PC-9 (cell line): ENCODE measurements around the gene ULK1. TPM values are rescaled to one million over a fixed set of nuclear protein-coding genes. Genes with fewer than 3 reads are reported as not detected.

Source experiments
- BruUV-seq: library from RNA; stranded (reverse); fragments of 400-500 nt; replicated peaks from 2 replicates; lab custom pipeline; 2021; lab: Mats Ljungman, UMichigan
- CTCF ChIA-PET: fragments of 300-600 bp; sonication (Branson Sonifier 250); formaldehyde crosslinking; loops from one replicate; lab custom pipeline; 2022; ENCODE audit warnings: antibody characterized with exemption; lab: Charles Lee
- POLR2A ChIA-PET: fragments of 300-600 bp; sonication (Branson Sonifier 250); formaldehyde crosslinking; loops from one replicate; lab custom pipeline; 2022; ENCODE audit warnings: antibody characterized with exemption; ENCODE audit not compliant: unreplicated experiment; lab: Charles Lee
- DNase-seq, 2 experiments: peaks; one replicate each; pipeline versions ENCODE4 v3.0.0 to v3.0.0-alpha.2; 2015 to 2022; ENCODE audit warnings: mixed read lengths in 1 of 2
- H2AFZ ChIP-seq: fragments of 200-600 bp; sonication (generic); 2 replicates; pipeline ENCODE4 v1.8.1; 2017; ENCODE audit warnings: antibody characterized with exemption
- H3F3A ChIP-seq: fragments of 200-600 bp; sonication (generic); 2 replicates; pipeline ENCODE4 v1.8.1; 2017; ENCODE audit warnings: antibody characterized with exemption, mild to moderate bottlenecking, low read depth; ENCODE audit not compliant: insufficient read depth
- H3K27ac ChIP-seq: fragments of 200-600 bp; sonication (generic); 2 replicates; pipeline ENCODE4 v1.6.1; 2016; ENCODE audit warnings: mixed run types
- H3K27me3 ChIP-seq: fragments of 200-600 bp; sonication (generic); 2 replicates; pipeline ENCODE4 v1.6.1; 2016; ENCODE audit warnings: low read depth, mixed run types; ENCODE audit not compliant: insufficient read depth
- H3K36me3 ChIP-seq: fragments of 200-600 bp; sonication (generic); 2 replicates; pipeline ENCODE4 v1.6.1; 2016; ENCODE audit warnings: low read depth, mixed run types
- H3K4me1 ChIP-seq: fragments of 200-600 bp; sonication (generic); replicated peaks from 2 replicates; pipeline ENCODE4 v1.6.1; 2016; ENCODE audit warnings: mixed run types; ENCODE audit not compliant: insufficient read depth
- H3K4me2 ChIP-seq: fragments of 200-600 bp; sonication (generic); 2 replicates; pipeline ENCODE4 v1.6.1; 2017; ENCODE audit warnings: mixed run types
- H3K4me3 ChIP-seq: fragments of 200-600 bp; sonication (generic); 2 replicates; pipeline ENCODE4 v1.6.1; 2016; ENCODE audit warnings: mixed run types
- H3K79me2 ChIP-seq: fragments of 200-600 bp; sonication (generic); 2 replicates; pipeline ENCODE4 v1.6.1; 2017; ENCODE audit warnings: low read depth, mixed run types
- H3K9me2 ChIP-seq: fragments of 200-600 bp; sonication (generic); 2 replicates; pipeline ENCODE4 v1.8.1; 2017; ENCODE audit warnings: mild to moderate bottlenecking; ENCODE audit not compliant: insufficient read depth
- H3K9me3 ChIP-seq: fragments of 200-600 bp; sonication (generic); 2 replicates; pipeline ENCODE4 v1.8.1; 2016; ENCODE audit warnings: low read depth; ENCODE audit not compliant: insufficient read depth
- H4K20me1 ChIP-seq: fragments of 200-600 bp; sonication (generic); 2 replicates; pipeline ENCODE4 v1.8.1; 2017; ENCODE audit not compliant: insufficient read depth
- EZH2 ChIP-seq: fragments of 200-600 bp; sonication (generic); IDR thresholded peaks from 2 replicates; pipeline ENCODE4 v1.8.0; 2017; ENCODE audit warnings: antibody characterized with exemption, low read depth
- intact Hi-C: fragments of 100-400 bp; cut with micrococcal nuclease; formaldehyde crosslinking; loops from one replicate; pipeline ENCODE4 v1.10.0; 2022; ENCODE audit not compliant: unreplicated experiment
- total RNA-seq: library from RNA; stranded (reverse); gene quantifications from 2 replicates; pipeline ENCODE4 v1.2.3, GENCODE V29; 2021
- TF ChIP-seq, protein P1 (sequence below): fragments of 200-600 bp; sonication (generic); conservative IDR thresholded peaks from 2 replicates; pipeline ENCODE4 v1.6.1; 2017; ENCODE audit warnings: mixed run types, antibody characterized with exemption, mild to moderate bottlenecking, moderate library complexity

Gene ULK1
- total RNA-seq, 1 experiment from 2014 or later: 70.5 TPM

DNA sequence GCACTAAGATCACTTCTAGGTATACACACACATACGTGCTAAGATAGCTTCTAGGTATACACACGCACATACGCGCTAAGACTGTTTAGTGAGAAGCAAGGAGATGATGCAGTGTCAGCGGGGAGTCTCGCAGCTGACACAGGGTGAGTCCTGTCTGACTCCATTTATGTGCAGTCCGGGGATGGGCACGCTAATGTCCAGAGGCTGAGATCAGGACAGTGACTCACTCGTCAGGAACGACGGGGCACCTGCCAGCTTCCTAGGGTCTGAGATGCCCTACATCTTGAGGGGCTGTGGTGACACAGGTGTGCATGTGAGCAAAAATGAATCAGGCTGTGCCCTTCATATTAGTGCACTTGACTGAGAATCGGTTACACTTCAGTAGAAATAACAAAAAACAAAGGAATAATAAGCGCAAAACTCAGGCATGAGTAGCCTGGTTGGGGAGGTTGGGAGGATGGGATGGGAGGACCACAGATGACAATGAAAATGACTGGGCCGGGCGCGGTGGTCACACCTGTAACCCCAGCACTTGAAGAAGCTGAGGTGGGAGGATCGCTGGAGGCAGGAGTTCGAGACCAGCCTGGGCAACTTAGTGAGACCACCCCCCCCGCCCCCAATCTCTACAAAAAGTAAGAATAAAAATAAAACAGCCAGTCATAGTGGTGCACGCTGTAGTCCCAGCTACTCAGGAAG lies 29.1 kb upstream of the ULK1 start:
- no TSS peak for BruUV-seq
- POLR2A ChIA-PET: interaction anchor here (0.6 kb wide), 1 partner anchor 18 kb away, joined by 4 read pairs; no protein-coding TSS in a partner anchor

DNA sequence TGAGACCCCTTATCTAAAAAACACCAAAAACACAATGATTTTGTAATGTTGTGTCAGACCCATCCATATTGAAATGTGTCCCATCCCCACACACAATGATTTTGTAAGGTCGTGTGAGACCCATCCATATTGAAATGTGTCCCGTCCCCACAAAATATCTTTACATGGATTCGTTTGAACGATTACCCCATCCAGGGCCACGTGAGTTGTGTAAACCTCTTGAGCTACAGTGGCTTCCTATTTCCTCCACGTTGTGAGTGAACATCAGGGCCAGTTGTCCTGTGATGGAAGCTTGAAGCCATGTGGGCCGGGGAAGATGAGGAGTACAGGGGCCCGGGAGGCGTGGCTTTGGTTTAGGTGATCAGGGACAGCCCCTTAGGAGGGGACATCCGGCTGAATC lies 27.0 kb upstream of the ULK1 start:
- Histone ChIP-seq H3K27me3 (no peaks in the 10 kb centered on the region), H3K36me3 (no peaks in the 10 kb centered on the region), H3K27ac (no peak overlapping the region), H3K9me2 (no peaks in the 10 kb centered on the region), H3K4me2 (no peak overlapping the region), H3K79me2 (no peaks in the 10 kb centered on the region), H3F3A (peaks cover 62% of the 10 kb centered on the region), H3K9me3 (no peaks in the 10 kb centered on the region), H4K20me1 (no peaks in the 10 kb centered on the region), H2AFZ (no peak overlapping the region), H3K4me1 (peaks cover 66% of the 10 kb centered on the region), H3K4me3 (no peak overlapping the region)
- no TSS peak for BruUV-seq
- POLR2A ChIA-PET: no interaction called here
- no peak for DNase-seq
- intact Hi-C loops: no loop called here
- no peak for TF ChIP-seq EZH2
- TF ChIP-seq, protein P1, sequence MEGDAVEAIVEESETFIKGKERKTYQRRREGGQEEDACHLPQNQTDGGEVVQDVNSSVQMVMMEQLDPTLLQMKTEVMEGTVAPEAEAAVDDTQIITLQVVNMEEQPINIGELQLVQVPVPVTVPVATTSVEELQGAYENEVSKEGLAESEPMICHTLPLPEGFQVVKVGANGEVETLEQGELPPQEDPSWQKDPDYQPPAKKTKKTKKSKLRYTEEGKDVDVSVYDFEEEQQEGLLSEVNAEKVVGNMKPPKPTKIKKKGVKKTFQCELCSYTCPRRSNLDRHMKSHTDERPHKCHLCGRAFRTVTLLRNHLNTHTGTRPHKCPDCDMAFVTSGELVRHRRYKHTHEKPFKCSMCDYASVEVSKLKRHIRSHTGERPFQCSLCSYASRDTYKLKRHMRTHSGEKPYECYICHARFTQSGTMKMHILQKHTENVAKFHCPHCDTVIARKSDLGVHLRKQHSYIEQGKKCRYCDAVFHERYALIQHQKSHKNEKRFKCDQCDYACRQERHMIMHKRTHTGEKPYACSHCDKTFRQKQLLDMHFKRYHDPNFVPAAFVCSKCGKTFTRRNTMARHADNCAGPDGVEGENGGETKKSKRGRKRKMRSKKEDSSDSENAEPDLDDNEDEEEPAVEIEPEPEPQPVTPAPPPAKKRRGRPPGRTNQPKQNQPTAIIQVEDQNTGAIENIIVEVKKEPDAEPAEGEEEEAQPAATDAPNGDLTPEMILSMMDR: no peak
- CTCF ChIA-PET: no interaction called here

More for the DNA sequence above, 29.1 kb upstream of the ULK1 start:
- Histone ChIP-seq H4K20me1 (no peaks in the 10 kb centered on the region), H3F3A (peaks cover 56% of the 10 kb centered on the region), H3K9me3 (no peaks in the 10 kb centered on the region), H3K79me2 (no peaks in the 10 kb centered on the region), H3K4me3 (no peak overlapping the region), H3K36me3 (no peaks in the 10 kb centered on the region), H3K4me2 (peak overlapping the region; percentile 36), H2AFZ (no peak overlapping the region), H3K27me3 (no peaks in the 10 kb centered on the region), H3K27ac (peak overlapping the region; percentile 25), H3K4me1 (peaks cover 66% of the 10 kb centered on the region), H3K9me2 (no peaks in the 10 kb centered on the region)
- intact Hi-C loops: no loop called here
- no peak for TF ChIP-seq EZH2
- TF ChIP-seq, protein P1: no peak
- DNase-seq: peak; percentile 87 to 99
- CTCF ChIA-PET: interaction anchor here (0.6 kb wide), 1 partner anchor 24 kb away, joined by 3 read pairs; no protein-coding TSS in a partner anchor

DNA sequence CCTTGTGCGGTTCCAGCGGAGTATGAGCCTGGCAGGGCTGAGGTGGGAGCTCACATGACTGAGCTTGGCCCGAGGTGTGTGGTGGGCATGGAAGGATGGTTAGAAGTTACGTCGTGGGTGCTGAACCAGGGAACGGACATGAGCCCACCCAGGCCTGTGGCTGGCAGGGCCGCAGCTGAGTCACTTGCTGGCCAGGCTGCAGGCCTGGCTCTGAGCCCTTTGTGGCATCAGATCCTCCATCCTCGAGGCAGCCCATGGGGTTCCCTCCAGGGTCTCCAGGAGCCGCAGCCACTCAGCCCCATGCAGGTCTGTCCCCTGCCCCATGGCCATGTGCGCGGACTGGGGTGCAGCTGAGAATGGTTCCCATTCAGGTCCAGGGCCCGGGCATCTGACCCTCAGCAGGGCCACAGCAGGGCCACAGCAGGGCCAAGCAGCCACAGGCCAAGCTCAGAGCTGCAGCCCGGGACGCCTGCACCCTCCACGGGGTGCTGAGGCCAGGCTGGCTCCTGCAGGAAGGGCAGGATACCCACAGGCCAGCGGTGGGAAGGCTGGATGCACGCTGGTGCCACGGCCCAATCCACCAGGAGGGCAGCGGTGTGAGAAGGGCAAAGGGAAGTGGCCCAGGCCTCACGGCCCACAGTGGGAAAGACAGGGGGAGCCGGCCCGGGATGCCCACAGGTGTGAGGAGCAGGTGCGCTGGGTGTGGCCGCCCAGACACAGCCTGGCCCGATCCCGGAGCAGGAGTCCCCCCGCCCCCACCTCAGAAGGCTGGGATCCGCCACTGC lies 26.3 kb upstream of the ULK1 start:
- Histone ChIP-seq H3K27me3 (no peaks in the 10 kb centered on the region), H3K9me2 (no peaks in the 10 kb centered on the region), H2AFZ (no peak overlapping the region), H3K4me2 (no peak overlapping the region), H4K20me1 (no peaks in the 10 kb centered on the region), H3K79me2 (no peaks in the 10 kb centered on the region), H3K4me1 (peaks cover 66% of the 10 kb centered on the region), H3K9me3 (no peaks in the 10 kb centered on the region), H3F3A (peaks cover 60% of the 10 kb centered on the region), H3K27ac (no peak overlapping the region), H3K36me3 (no peaks in the 10 kb centered on the region), H3K4me3 (no peak overlapping the region)
- intact Hi-C loops: no loop called here
- CTCF ChIA-PET: no interaction called here
- TF ChIP-seq, protein P1: no peak
- no peak for TF ChIP-seq EZH2
- POLR2A ChIA-PET: no interaction called here
- DNase-seq: no peak
- no TSS peak for BruUV-seq
